Upper lobe of left lung (tissue), 6 donors: ENCODE results near the gene F2RL3. TPM values are rescaled to one million over a fixed set of nuclear protein-coding genes. Genes with fewer than 3 reads are reported as not detected.

Source experiments
- ATAC-seq, 2 donors: fragments of 200-7000 bp; cut with Tn5 transposase; one replicate each; pipeline ENCODE4 v1.9.1; 2022; ENCODE audit warnings: mild to moderate bottlenecking in 2 of 2, moderate library complexity in 2 of 2; ENCODE audit not compliant: low FRiP score in 2 of 2
- DNase-seq, 2 donors: peaks; one replicate each; pipeline ENCODE4 v3.0.0-alpha.2; 2019 to 2020
- H3K27ac ChIP-seq, 4 donors: fragments of 200-600 bp; sonication (generic); one replicate each; pipeline ENCODE4 v1.5.1; 2016 to 2019
- H3K27me3 ChIP-seq, 4 donors: fragments of 200-600 bp; sonication (generic); one replicate each; pipeline ENCODE4 v1.5.1; 2017 to 2019
- H3K36me3 ChIP-seq, 4 donors: fragments of 200-600 bp; sonication (generic); one replicate each; pipeline ENCODE4 v1.5.1; 2016 to 2019
- H3K4me1 ChIP-seq, 4 donors: fragments of 200-600 bp; sonication (generic); one replicate each; pipeline ENCODE4 v1.5.1; 2018 to 2019
- H3K4me3 ChIP-seq, 4 donors: fragments of 200-600 bp; sonication (generic); one replicate each; pipeline ENCODE4 v1.5.1; 2017 to 2019; ENCODE audit warnings: mild to moderate bottlenecking in 2 of 4, moderate library complexity in 1 of 4
- H3K9me3 ChIP-seq, 4 donors: fragments of 200-600 bp; sonication (generic); one replicate each; pipeline ENCODE4 v1.5.1; 2018 to 2019
- EP300 ChIP-seq, 4 donors: sonication (generic); formaldehyde crosslinking; IDR thresholded peaks; one replicate each; pipeline ENCODE4 v1.5.1; 2017; ENCODE audit warnings: antibody characterized with exemption in 4 of 4, control low read depth in 2 of 4
- POLR2A ChIP-seq, 4 donors: fragments of 450-650 bp; IDR thresholded peaks; one replicate each; pipeline ENCODE4 v1.5.1; 2016 to 2017; ENCODE audit warnings: antibody characterized with exemption in 4 of 4, mild to moderate bottlenecking in 2 of 4
- POLR2AphosphoS5 ChIP-seq, 2 donors: sonication (generic); formaldehyde crosslinking; IDR thresholded peaks; one replicate each; pipeline ENCODE4 v1.5.1; 2017; ENCODE audit warnings: antibody characterized with exemption in 2 of 2
- WGBS, 2 donors: methylation state at CpG; one replicate each; pipeline ENCODE4 v1.1.5; 2017 to 2018; 5-methylcytosine and 5-hydroxymethylcytosine counted together
- total RNA-seq, 6 donors: library from RNA; depleted of rRNA in 4 of 6; stranded (reverse); fragments of >200 nt in 4 of 6; gene quantifications; one replicate each; pipeline versions ENCODE4 v1.1.0 to v1.2.1, GENCODE V29; 2016 to 2021
- TF ChIP-seq, protein P1 (sequence below), 6 experiments: fragments of 450-650 bp in 4 of 6; fragments of 200-600 bp in 2 of 6; sonication (generic) in 2 of 6; IDR thresholded peaks; one replicate each; pipeline ENCODE4 v1.5.1; 2016 to 2019; ENCODE audit warnings: antibody characterized with exemption in 6 of 6
- donor health status: DM: no; HTN: no; CAD: no; lungs with moderate emphysema.
- donor health status: DM: no; HTN: yes; CAD: no; lungs with severe emphysema.

The F2RL3 gene
- total RNA-seq, 6 donors from 2014 or later, result 7.3 to 130 (median 23.2) TPM

DNA sequence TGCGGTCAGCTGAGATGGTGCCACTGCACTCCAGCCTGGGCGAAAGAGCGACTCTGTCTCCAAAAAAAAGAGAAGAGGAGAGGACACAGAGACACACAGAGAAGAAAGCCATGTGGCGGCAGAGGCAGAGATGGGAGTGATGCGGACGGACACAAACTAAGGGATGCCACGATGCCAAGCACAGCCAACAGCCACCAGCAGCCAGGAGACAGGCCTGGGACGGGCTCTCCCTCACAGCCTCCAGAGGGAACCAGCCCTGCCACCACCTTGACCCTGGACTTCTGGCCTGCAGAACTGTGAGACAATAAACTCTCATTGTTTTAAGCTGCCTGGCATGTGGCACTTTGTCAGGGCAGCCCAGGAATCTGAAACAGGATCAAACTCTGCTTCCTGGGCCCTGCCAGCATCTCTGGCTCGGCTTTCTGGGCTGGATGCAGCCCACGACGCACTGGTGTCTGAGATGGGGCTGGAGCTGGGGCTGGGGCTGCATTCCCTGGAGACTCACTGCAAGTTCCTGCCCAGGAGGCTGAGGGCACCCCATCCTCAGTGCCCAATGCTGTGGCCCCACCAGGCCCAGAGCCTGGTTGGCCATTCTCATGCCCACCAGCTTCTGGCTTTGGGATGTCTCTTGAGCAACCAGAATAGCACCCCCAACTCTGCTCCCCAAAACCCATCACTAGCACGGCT lies 3.0 kb downstream of the F2RL3 start:
- 85 to 97% methylated on average over 9 to 12 of the region's 12 CpGs for WGBS, 2 donors
- H3K27ac ChIP-seq, result peak overlapping the region in 3 of 4 donors; percentile 67 to 96 (median 91)
- no peak overlapping the region for H3K4me3 ChIP-seq
- H3K4me1 ChIP-seq, result peaks cover 21 to 76% (median 44%) of the 10 kb centered on the region in 4 donors
- peaks cover 0 to 17% (median 0%) of the 10 kb centered on the region in 4 donors for H3K36me3 ChIP-seq
- no peak for DNase-seq
- ATAC-seq, result no peak
- TF ChIP-seq EP300 (IDR thresholded peaks at IDR 0.05), result no peak
- no peak for TF ChIP-seq POLR2AphosphoS5 (IDR thresholded peaks at IDR 0.05)
- TF ChIP-seq, protein P1, sequence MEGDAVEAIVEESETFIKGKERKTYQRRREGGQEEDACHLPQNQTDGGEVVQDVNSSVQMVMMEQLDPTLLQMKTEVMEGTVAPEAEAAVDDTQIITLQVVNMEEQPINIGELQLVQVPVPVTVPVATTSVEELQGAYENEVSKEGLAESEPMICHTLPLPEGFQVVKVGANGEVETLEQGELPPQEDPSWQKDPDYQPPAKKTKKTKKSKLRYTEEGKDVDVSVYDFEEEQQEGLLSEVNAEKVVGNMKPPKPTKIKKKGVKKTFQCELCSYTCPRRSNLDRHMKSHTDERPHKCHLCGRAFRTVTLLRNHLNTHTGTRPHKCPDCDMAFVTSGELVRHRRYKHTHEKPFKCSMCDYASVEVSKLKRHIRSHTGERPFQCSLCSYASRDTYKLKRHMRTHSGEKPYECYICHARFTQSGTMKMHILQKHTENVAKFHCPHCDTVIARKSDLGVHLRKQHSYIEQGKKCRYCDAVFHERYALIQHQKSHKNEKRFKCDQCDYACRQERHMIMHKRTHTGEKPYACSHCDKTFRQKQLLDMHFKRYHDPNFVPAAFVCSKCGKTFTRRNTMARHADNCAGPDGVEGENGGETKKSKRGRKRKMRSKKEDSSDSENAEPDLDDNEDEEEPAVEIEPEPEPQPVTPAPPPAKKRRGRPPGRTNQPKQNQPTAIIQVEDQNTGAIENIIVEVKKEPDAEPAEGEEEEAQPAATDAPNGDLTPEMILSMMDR (IDR thresholded peaks at IDR 0.05), result no peak
- no peak for TF ChIP-seq POLR2A (IDR thresholded peaks at IDR 0.05)
- no peaks in the 10 kb centered on the region for H3K9me3 ChIP-seq
- no peaks in the 10 kb centered on the region for H3K27me3 ChIP-seq

DNA sequence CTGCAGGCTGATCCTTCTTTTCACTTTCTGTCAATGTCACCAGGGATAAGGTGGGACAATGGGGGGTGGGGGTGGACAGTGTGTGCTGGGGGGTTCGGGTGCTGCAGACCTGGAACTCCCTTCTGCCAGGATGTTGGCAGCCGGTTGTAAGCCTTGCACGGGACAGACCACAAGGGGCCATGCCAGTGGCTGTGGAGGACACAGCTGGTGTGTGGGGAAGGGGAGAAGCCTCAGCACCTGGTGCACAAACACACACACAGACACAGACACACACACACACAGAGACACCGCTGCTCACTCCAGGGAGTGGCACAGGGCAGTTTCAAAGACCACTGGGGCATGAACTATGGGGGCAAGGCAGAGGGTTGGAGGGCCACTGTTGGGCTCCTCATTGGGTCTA lies 3.6 kb downstream of the F2RL3 start:
- 60 to 62% methylated on average over 3 of the region's 4 CpGs for WGBS, 2 donors
- no peaks in the 10 kb centered on the region for H3K9me3 ChIP-seq
- peaks cover 15 to 70% (median 39%) of the 10 kb centered on the region in 4 donors for H3K4me1 ChIP-seq
- H3K27ac ChIP-seq, result peak overlapping the region in 3 of 4 donors; percentile 67 to 96 (median 91)
- peaks cover 0 to 17% (median 0%) of the 10 kb centered on the region in 4 donors for H3K36me3 ChIP-seq
- DNase-seq (no peak), ATAC-seq (no peak)
- TF ChIP-seq POLR2AphosphoS5 (IDR thresholded peaks at IDR 0.05) (peak in 1 of 2 donors; percentile 12), POLR2A (IDR thresholded peaks at IDR 0.05) (no peak), EP300 (IDR thresholded peaks at IDR 0.05) (no peak)
- TF ChIP-seq, protein P1 (IDR thresholded peaks at IDR 0.05), result no peak
- no peak overlapping the region for H3K4me3 ChIP-seq
- no peaks in the 10 kb centered on the region for H3K27me3 ChIP-seq

DNA sequence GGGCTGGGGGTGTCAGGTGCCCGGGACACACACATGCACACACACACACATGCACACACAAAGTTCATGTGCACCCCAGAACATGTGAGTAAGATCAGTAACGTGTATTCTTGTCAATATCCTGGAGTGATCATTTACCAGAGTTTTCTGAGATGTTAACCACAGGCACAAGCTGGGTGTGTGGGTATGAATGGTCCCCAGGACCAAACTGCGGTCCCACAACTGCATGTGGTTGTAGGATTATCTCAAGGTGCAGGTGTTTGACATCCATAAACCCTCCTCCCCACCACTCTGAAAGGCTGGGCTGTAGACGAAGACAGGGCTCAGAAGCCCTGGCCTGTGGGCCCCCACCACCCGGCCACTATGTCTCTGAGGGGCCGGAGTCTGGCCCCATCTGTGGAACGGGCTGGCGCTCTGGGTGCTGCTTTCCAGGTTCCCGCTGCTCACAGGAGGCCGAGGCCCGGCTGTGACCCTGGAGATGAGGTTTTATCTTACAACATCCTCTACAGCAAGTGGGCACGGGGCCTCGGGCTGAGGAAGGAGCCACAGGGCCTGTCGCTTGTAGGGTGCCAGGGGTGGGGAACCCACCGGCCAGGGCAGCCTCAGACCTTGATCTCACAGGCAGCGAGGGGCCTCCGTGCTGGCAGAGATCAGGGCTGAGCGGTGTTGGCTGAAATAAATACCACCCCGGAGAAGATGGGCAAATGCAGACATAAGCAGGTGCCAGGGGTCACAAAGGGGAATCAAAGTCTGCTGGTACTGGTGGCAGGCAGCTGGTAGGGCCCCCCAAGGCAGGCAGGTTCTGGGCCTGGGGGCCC lies 4.3 kb downstream of the F2RL3 start:
- Histone ChIP-seq H3K9me3 (no peaks in the 10 kb centered on the region), H3K4me3 (no peak overlapping the region), H3K27me3 (no peaks in the 10 kb centered on the region), H3K4me1 (peaks cover 12 to 64% (median 35%) of the 10 kb centered on the region in 4 donors), H3K36me3 (peaks cover 0 to 17% (median 0%) of the 10 kb centered on the region in 4 donors), H3K27ac (peak overlapping the region; percentile 53 to 96 (median 79))
- no peak for ATAC-seq
- 67 to 83% methylated on average over 11 to 19 of the region's 19 CpGs for WGBS, 2 donors
- no peak for TF ChIP-seq EP300 (IDR thresholded peaks at IDR 0.05)
- peak in 1 of 2 donors; percentile 17 for TF ChIP-seq POLR2AphosphoS5 (IDR thresholded peaks at IDR 0.05)
- DNase-seq, result peak in 1 of 2 donors; percentile 66

DNA sequence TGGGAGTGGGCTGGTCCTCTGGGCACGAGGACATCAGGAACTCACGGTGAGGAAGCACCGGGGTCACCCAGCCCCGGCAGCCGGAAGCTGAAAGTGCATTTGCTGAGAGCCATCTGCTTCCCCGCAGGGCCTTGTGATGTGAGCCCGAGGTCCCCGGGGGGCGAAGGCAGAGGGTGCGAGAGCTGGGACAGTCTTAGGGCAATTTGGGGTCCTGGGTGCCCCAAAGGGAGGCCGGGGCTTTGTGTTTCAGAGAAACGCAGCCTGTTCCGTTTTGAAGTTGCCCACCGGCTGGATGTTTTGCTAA lies 4.8 kb downstream of the F2RL3 start:
- H3K36me3 ChIP-seq, result peaks cover 0 to 17% (median 0%) of the 10 kb centered on the region in 4 donors
- no peak overlapping the region for H3K4me3 ChIP-seq
- no peaks in the 10 kb centered on the region for H3K9me3 ChIP-seq
- H3K4me1 ChIP-seq, result peaks cover 8 to 59% (median 30%) of the 10 kb centered on the region in 4 donors
- DNase-seq (peak in 1 of 2 donors; percentile 74), ATAC-seq (no peak)
- H3K27ac ChIP-seq, result peak overlapping the region; percentile 53 to 96 (median 79)
- H3K27me3 ChIP-seq, result no peaks in the 10 kb centered on the region
- TF ChIP-seq POLR2AphosphoS5 (IDR thresholded peaks at IDR 0.05) (peak in 1 of 2 donors; percentile 32), POLR2A (IDR thresholded peaks at IDR 0.05) (no peak), EP300 (IDR thresholded peaks at IDR 0.05) (peak in 1 of 4 donors; percentile 21)
- TF ChIP-seq, protein P1 (IDR thresholded peaks at IDR 0.05), result no peak
- 32 to 44% methylated on average over 12 to 14 of the region's 14 CpGs for WGBS, 2 donors

DNA sequence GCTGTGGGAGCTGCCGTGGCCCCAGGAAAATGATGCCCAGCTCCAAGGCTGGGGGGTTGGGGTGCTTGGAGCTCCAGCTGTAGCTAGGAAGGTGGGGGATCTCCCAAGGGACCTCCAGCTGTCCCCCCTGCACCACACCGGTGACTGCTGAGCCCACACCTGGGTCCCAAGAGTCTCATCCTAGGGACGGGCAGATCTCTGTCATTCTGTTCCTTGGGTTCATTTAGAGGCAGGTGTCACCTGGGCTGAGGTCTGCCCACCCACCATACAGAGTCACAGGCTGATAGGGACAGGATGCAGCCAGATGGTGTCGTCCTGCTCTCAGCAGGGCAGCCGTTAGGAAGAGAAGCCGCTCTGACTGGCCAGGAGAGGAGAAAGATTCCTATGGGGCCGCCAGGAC lies 5.3 kb downstream of the F2RL3 start:
- Histone ChIP-seq H3K4me1 (peaks cover 4 to 55% (median 26%) of the 10 kb centered on the region in 4 donors), H3K27ac (peak overlapping the region; percentile 53 to 96 (median 79)), H3K27me3 (no peaks in the 10 kb centered on the region), H3K4me3 (no peak overlapping the region), H3K36me3 (peaks cover 0 to 17% (median 0%) of the 10 kb centered on the region in 4 donors), H3K9me3 (no peaks in the 10 kb centered on the region)
- ATAC-seq (no peak), DNase-seq (no peak)
- no peak for TF ChIP-seq EP300 (IDR thresholded peaks at IDR 0.05)
- TF ChIP-seq, protein P1 (IDR thresholded peaks at IDR 0.05), result no peak
- no peak for TF ChIP-seq POLR2AphosphoS5 (IDR thresholded peaks at IDR 0.05)
- TF ChIP-seq POLR2A (IDR thresholded peaks at IDR 0.05), result no peak
- WGBS, 2 donors, result 79 to 100% methylated on average over 2 to 7 of the region's 7 CpGs
